GM19035 (cell line): ENCODE results near the gene KLF13.

ENCODE experiments used
- ATAC-seq: cut with Tn5 transposase; IDR thresholded peaks from one replicate; pipeline ENCODE4 v1.9.1; 2021; ENCODE audit not compliant: unreplicated experiment

KLF13 gene

DNA sequence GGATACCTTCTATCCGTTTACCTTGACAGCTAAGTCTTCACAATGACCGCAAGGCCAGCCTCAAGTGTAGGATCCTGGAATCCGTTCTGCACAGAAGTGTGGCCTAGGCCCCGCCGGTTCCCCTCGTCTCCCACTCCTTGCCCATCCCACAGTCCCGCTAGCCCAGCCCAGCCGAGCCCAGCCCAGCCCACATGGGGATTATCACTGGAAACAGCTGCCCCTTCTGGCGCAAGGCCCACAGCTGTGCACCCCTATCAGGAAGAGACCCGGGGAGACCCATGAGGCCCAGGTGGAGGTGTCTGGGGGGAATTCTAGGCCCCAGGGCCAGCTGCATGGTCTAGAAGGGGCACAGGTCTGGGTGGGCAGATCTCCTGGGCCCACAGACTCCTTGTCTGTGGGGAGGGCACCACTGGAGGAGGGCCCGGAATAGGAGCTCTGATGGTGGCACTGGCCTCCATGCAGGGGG, 27.9 kb upstream of the KLF13 start:
- no peak for ATAC-seq

DNA sequence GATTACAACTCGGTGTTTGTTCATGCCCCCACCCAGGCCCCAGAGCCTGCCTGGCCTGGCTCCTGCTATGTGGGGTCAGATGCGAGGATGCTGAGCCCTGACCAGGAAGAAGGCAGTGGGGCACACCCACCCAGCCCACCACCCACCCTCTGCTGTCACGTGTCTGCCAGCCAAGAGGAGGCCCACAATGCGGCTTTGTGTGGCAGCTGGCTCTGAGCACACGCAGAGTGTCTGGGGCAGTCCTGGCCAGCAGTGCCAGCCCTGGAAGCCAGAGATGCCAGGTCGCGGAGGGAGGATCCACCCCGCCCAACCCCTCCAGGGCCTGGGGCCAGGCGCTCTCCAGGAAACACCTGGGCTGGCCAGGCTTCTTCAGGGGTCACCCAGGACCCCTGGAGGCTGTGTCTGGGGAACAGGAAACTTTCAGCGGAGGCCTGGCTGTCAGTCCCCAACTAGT, 26.4 kb upstream of the KLF13 start:
- ATAC-seq, result no peak

DNA sequence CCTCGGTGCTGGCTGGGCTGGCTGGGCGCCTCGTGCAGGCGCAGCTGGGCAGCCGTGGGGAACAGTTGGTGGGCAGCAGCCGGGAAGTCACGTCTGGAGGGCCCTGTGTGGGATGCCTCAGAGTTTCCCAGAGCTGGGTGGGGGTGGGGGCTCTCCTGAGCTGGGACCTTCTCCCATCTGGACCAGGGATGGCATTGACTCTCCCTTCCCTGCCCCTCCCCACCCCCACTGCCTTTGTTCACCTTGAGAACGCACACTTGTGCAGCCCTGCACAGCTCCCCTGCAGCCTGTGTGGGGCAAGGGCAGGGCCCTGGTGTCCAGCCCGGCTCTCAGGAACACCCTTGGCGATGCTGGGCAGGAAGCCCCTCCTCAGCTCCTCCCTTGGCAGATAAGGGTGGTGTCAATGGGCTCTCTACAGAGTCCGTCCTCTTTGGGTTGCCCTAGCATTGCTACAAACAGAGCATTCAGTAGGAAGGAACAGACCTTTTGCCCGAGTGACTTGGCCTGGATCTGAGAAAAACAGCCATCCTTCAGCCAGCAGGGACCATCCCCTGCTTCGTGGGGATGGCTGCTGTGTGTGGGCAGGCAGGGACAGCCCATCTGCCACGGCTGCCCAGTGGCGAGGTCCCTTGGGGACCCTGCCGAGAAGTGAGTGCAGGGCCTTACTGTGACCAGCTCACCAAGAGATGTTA, 25.5 kb upstream of the KLF13 start:
- ATAC-seq, result no peak

DNA sequence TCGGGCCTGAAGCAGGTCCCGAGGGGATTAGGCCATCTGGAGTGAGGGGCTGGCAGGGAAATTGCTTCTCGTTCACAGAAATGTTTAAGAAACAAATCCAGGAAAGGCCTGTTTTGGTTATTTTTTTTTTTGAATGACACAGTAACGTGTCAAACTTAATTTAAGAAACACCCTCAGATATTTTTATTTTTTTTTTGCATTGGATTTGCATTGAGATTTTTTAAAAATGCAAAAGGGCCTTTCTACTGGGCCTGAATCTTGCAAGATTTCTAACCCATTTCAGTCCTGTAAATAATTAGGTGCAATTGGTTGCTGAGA, 25.0 kb upstream of the KLF13 start:
- ATAC-seq, result no peak

DNA sequence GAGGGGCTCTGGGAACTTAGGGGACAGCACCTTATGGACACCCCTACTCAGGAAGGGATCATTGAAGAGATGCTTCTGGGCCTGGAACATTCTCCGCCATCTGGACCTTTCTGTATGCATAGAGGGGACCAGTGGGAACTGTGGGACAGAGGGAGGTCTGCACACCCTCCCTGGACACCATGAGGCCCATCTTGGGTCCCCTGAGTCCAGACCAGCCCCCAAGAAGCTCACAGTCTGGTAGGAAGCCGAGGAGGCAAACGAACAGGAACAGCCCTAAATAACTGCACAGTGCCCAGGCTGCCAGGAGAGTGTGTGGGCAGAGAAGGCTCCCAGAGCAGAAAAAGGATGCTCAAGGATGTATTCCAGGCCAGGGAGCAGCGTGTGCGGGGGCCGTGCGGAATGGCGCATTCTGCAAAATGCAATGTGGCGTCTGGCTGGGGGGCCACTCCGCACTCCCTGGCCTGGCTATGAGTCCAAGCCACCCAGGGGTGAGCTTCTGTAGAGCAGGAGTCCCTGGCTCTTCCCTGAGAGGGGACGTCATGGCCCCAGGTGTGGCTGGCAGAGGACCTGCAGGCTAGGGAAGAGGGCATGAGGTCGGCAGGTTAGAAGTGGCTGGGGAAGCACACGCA, 24.5 kb upstream of the KLF13 start:
- ATAC-seq, result no peak

DNA sequence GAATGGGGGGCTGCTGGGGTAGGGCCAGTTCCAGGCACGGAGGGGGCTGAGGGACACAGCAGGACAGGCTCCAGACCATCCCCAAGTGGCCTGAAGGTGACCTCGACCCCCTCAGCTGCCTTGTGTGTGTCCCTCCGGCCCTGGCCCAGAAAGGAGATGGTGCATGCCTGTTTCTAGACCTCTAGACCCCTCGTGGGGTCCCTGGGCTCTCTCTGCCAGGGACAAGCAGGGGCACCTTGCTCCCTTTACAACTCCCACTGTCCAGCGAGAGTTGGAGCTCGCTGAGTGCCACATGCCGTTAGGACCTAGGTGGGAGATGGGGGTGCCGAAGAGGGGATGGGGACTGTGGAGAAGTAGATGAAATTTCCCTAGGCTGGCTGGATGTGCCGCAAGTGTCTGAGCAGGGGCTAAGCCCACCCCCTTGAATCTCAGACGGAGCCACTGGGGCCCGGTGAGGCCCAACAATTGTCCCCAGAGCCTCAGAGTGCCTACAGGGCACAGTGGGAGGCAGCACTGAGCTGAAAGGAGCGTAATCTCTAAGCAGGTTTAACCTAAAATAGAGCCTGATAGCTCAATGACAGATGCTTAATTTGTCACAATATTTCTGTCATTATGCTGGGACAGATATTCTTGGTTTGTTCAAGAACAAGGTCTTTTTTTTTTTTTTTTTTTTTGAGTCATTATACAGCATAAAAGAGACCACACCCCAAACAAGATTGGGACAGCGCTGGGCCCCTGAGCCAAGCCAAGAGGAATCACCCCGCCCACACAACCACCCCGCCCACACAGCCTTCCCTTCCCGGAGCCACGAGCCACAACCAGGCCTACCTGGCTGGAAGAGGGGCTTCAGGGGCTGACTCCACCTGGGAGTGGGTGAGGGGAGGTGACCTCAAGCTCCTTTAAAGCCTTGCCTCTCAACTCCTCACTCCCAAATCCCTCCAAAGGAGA, 23.6 kb upstream of the KLF13 start:
- no peak for ATAC-seq

DNA sequence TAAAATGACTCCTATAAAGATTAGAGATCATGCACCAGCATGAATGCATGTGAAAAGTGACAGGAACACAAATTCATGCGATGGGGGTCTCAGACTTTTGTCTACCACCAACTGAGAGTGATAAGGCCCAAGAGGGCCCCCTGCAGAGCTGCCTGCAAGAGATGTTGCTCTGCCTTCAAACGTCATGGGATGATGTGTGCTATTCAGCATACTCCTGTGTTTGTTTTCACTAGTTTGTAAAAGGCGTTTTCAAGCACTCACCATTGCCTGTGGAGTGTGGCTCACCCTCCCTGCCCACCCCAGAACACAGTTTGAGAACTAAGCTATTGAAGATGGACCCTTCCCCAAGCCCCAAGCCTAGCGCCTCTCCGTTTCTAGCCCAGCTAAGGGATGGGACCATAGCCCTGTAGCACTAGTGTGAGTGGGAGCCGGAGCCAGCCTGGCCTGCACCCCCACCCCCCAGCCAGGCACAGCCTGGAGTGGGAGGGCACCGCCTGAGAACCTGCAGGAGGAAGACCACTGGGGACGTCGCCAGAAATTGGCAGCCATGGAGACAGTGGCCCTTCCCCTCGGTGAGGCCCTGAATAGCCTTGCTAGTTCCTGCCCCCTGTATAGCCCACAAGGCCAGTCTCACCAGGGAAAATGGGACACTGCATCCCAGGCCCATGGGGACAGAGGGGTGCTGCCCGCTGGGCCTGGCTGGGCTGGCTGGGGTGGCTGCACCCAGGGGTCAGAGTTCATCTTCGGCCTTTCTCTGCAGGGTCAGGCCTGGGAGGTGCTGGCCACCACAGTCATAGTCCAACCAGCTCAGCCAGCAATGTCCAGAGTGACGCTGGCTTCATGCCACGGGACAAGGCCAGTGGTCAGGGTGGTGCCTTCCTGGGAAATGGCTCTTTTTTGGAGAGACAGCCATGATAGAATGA, 22.6 kb upstream of the KLF13 start:
- no peak for ATAC-seq

DNA sequence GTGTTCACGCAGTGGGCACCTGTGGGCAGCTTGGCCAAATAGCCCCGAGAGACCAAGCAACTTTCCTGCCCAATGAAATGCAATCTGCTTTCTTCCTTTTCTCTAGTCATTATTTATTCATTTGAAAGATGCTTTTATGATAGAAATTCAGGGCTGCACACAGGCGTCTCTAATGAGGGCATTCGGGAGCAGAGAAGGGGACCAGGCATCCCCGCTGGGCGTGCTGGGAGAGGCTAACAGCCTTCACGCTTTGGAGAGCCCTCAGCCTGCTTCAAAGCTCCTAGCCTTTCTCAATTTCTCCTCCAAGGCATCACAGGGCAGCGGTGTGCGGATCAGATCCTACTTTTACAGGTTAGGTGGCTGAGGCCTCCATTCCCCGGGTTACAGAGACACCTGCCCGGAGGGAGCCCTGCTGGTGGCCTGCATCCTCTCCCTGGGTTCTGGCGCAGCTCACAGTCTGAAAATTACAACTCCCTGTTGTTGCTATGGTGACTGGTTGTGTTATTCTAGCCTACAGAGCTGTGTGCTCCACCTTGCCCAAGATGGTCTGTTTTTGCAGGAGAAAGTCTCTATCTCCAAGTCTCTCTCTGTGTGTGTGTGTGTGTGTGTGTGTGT, 21.8 kb upstream of the KLF13 start:
- ATAC-seq, result no peak

DNA sequence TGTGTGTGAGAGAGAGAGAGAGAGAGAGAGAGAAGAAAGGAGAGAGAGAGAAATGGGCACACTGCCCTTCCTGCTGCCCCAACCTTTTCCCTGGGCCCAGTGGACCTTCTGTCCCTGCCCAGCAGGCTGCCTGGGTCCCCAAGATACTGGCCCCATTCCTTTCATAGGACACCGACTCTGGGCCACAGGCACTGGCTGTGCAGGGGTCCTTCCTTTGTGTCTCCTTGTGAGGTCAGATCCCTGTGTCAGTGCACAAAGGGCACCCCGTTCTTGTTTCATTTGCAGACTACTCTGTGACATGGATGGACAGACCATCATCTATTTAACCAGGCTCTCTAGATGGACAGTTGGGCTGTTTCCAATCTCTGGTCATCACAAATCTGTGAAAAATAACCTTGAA, 21.3 kb upstream of the KLF13 start:
- no peak for ATAC-seq

DNA sequence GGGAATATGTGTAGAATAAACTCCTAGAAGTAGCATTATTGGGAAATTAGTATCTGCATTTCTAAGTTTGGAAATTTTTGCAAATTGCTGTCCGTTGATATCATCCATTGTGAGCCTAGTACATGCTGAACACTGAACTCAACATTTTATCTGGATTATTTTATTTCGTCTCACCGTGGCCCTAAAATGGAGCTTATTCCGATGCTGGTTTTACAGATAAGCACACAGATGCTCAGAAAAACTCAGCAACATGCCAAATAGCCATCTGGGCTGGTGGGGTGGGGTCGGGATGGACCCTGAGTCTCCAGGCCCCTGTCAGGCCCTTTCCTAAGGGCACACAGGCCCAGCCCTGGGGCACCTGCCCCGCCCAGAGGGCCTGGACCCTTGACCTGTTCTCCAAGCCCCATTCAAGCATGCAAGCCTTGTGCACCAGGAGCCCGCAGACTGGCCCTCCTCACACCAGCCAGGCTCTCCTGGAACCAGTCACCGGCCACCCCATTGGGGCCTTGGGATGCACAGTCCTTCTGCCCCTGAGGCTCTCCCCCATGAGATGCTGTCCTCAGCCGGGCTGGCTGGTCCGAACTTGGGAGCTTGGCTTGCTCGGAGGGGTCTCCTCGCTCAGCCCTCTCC, 20.7 kb upstream of the KLF13 start:
- ATAC-seq, result no peak

DNA sequence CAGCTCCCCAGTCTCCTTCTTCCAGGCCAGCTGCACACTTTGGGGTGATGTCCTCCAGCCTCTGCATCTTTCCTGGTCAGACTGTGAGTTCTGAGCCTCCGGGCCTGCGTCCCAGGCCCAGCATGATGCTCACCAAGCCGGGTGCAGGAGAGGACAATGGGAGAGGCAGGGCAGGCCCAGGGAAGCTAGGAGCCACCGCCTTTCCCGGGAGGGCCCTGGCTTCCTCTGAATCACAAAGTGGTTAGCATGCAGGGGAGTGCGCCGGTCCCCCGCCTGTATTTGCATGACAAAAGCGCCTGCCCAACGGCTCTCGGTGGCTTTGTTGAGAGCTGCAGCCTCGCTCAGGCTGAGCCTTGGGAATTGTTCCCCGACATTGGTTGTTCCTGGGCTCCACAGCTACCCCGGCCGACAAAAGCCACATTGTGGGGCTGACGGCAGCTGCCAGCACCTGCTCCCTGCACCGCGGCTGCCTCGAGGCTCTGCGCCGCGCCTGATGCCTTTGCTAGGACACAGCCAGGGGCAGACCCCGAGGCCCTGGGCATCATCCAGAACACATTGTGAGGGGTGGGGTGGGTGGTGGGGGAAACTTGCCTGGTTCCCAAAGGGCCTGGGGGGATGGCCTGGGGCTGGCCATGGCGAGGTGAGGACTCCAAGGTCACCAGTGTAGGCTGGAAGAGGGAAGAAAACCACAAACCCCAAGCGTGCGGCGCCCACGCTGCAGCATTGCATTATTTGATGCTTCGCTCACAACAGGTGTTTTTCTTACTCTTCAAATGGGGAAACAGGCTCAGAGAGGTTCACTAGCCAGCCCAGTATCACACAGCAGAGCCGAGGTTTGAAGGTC, 20.0 kb upstream of the KLF13 start:
- no peak for ATAC-seq

DNA sequence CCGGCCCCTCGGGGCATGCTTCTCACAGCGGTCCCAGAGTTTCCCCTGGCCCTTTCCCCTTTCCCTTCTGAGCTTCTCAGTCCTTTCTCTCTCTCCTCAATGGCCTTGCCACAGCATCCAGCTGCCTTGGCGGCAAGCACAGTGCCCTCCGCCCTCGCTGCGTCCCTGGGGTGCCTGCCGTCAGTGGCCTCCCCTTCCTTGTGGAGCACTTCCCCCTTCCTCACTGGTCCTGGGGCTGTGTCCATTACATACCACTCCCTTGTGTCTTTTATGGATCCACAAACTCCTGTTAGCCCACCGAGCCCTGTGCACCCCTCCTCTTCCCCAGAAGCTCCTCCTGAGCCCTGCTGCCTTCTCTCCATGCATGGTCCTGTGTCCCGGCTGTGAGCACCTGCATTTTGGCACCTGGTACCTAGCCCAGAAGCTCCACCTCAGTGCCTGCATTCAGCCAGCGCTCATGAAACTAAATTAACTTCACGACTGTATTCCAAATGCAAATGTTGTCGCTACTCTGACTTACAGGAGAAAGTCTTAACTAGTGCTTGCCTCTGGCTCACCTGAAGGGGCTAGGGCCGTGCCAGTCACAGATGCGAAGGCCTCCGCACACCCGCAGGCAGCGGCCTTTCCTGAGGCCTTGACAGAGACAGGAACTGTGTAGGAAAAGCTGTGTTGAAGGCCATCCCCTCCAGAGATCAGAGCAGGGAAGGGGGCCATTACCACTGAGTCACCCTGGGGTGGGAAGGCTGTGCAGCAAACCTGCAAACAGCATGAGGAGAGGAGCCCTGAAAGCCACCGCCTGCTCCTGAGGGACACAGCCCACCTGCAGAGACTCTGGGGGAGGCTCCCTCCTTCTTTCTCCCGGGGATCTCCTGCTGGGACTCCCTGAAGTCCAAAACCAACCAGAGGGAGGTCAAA, 19.1 kb upstream of the KLF13 start:
- ATAC-seq, result no peak

DNA sequence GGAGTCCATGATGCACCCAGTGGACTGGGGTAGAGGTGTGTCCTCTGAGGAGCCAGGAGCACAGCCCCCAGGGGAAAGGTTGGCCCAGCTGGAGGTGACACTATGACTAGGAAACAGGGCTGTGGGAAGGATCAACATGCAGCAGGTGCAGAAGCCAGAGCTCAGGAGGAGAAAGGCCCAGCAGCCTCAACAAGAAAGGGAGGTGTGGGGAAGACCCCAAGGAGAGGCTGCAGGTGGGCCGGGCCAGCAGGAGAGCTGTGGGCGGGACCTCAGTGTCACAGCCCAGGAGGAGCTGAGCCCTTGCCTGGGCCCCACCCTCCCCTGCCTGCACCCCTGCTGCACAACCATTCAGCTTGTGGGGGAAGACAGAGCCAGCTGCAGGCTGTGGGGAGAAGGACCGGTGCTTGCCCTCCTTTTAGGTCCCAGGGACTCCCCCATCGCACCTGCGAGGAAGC, 18.4 kb upstream of the KLF13 start:
- no peak for ATAC-seq

DNA sequence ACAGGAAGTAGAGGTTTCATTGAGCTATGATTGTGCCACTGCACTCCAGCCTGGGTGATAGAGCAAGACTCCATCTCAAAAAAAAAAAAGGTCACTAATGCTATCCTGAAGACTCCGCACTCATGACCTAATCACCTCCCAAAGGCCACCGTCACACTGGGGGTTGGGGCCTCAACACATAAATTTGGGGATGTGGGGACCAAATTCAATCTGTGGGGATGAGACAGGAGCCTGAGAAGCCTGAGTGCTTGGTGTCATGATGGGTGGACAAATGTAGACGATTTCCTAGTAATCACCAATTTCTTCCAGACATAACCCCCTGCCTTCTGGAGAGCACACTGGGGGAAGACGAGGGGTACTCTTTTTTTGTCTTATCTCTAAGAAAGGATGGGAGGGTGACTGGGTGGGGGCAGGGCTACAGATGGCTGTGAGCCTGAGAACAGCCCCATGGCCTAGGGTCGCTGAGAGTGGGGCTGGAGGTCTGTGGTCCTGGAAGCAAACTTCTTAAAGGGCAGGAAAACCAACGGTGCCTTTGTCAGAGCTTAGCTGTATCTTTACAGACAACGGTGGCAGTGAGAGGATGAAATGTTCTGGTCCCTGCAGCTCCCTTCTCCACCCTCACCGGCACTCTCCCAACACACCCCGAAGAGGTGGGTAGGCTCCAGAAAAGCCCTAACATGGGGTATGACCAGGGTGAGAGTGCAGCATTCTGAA, 16.6 kb upstream of the KLF13 start:
- ATAC-seq, result no peak

DNA sequence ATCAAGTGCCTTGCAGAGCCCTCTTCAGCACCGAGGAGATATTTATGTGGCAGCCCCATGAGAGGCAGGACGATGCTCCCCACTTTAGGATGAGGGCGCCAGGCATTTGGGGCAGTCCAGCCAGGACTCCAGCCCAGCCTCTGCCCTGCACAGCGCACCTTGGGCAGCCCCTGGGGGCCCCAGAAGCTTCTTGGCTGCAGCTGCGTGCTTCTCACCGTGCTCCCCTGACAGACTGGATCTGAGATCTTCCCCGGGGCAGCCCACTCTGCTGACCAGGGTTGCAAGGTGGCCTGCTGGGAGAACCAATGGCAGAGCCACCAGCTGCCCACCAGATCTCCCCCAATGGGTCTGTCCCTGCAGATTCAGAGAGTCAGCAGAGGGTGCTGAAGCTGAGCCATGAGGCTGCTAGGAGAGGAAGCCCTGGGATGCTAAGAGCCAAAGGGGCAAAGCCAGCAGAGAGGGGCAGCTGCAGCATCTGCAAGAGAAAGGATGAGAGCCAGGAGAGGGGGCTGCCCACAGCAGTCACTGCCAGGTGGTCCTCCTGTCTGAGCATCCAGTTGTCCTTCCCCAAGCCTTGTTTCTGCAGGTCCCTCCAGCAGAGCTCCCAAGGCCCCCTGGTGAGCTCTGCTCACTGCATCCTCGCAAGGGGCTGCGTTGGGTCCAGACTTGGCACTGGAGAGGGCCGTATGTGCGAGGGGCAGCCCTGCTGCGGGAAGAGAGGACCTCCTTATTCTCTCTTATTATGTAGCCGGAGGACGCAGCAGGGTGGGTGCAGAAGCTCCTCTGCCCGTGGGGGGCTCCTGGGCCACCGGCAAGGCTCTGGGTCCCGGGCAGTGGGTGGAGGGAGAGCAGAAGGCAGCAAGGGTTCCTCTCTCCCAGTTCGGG, 14.7 kb upstream of the KLF13 start:
- ATAC-seq, result no peak

DNA sequence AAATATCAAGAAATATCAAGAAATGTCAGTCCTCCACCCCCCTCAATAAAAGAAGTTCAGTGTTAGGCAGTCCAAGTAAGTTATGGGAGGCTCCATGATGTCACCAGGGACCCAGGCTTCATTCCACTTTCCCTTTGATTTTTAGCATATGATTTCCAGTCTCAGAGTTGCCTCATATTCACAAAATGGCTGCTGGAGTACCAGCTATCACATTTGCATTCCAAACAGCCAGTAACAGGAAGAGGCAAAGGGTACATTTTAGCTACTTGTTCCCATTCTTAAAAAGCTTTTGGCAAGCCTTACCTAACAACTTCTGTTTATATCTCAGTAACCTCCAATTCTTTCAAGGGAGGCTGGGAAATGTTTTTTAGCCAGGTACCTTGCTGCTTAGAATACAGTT, 13.4 kb upstream of the KLF13 start:
- ATAC-seq, result no peak
